GM12872 (cell line): ENCODE measurements around the gene PRMT9.

Experiments
- TF ChIP-seq, protein P1 (sequence below): IDR thresholded peaks from 3 replicates; pipeline ENCODE4 v1.5.1; 2011; ENCODE audit warnings: low read depth, mild to moderate bottlenecking, low read length, moderate library complexity; ENCODE audit not compliant: insufficient read depth

PRMT9 gene

DNA sequence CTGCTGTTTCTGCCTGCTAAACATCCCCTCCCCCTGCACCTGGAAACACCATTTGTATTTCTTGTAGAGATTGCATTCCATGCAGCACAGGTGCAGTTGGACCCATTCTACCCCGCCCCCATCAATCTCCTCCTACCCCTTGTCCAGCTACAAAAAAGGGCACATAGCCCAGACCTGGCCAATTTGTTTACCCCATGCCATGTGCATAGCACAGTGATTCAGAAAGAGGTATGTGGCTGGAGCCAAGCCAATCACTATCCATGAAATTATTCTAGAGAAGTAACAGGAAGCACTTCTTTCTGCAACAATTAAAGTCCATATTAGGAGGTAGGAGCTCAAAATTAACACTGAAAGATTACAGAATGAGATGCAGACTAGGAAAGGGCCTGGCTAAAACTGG, 87.0 kb downstream of the PRMT9 start:
- TF ChIP-seq, protein P1, sequence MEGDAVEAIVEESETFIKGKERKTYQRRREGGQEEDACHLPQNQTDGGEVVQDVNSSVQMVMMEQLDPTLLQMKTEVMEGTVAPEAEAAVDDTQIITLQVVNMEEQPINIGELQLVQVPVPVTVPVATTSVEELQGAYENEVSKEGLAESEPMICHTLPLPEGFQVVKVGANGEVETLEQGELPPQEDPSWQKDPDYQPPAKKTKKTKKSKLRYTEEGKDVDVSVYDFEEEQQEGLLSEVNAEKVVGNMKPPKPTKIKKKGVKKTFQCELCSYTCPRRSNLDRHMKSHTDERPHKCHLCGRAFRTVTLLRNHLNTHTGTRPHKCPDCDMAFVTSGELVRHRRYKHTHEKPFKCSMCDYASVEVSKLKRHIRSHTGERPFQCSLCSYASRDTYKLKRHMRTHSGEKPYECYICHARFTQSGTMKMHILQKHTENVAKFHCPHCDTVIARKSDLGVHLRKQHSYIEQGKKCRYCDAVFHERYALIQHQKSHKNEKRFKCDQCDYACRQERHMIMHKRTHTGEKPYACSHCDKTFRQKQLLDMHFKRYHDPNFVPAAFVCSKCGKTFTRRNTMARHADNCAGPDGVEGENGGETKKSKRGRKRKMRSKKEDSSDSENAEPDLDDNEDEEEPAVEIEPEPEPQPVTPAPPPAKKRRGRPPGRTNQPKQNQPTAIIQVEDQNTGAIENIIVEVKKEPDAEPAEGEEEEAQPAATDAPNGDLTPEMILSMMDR: no peak

DNA sequence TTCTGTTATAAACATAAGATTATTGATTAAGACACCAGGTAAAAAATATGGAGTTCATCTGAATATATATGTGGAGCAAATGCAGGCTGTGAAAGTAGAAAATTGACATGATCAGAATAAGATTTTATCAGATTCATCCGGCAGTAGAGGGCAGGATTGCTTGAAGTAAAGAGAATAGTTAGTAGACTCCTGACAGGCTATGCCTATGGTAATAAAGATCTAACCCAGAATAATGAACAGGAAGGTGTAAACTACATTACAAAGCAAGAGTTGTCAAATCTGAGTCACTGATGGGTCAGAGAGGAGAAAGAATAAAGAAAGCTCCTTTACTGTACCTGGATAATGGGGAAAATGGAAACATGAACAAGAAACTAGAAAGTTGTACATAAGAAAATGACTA, 87.6 kb downstream of the PRMT9 start:
- TF ChIP-seq, protein P1: no peak

DNA sequence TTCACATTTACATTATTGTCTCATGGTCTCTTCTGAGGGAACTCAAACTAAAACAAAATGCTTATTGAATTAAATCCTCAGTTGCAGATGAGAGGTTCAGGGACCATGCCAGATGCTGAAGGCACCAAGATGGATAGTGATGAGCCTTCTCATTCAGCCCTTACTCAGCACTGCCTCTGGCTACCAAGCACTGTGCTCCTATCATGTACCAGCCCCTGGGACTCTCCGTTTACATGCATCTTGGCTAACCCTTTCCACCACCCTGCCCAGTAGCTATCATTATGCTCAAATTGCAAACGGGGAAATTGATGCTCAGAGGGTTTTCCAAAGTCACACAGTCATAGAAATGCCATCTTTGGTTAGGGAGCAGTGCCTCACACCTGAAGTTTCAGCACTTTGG, 89.4 kb downstream of the PRMT9 start:
- TF ChIP-seq, protein P1: no peak

DNA sequence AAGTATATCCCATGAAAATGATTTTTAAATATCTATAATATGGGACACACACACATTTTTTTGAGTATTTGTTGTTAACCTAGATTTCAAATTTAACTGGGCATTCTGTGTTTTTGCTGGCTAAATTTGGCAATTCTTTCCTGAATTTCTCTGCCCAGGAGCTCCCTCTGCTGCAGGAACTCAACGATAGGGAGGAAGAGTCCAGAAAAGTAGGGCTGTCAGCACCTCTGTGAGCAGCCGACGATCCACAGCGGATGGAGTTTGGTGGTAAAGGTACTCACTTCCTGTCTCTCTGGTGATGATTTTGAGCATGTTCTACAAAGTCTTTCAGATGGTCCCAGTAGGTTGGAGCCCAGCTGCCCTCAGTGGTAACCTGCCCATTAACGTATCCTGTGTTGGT, 89.9 kb downstream of the PRMT9 start:
- TF ChIP-seq, protein P1: no peak

DNA sequence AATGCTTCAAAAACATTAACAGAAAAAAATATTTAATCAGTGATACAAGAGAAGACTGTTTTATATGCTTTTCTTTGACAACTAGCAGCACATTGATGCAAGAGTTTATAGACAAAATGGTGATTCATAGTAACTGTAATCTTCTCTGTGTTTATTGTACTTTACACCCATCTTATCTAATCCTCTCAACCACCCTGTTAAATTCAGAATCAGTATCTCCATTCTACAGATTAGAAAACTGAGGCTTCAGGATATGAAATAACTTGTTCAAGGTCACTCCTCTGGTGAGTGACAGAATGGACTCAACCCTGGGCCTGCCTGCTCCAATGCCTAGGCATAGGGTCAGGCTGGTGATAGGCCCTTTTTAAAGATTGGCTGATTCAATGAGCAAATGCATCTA, 92.9 kb downstream of the PRMT9 start:
- TF ChIP-seq, protein P1: no peak

DNA sequence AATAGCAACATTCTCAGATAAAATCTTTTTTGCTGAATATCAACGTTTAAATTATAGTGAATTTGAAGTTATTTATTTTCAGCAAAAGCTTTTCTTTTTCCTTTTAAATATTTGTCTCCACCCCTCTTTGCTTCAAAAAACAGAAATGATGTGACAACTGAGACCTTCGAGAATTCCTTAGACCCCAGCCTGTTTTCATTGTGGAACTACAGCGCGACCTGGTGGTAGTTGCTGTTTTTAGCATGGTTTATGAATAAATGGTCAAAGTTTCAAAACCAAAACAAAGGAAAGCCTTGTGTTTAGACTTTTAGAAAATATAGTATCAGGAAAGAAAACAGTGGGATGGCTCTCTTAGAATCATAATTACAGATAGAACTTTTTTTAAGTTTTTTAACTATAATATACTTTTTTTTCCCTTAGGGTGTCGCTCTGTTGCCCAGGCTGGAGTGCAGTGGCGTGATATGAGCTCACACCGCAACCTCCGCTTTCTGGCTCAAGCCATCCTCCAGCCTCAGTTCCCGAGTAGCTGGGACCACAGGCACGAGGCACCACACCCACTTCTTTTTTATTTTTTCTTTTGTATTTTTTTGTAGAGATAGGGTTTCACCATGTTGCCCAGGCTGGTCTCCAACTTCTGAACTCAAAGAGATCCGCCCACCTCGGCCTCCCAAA, 93.6 kb downstream of the PRMT9 start:
- TF ChIP-seq, protein P1: peak; percentile 61

DNA sequence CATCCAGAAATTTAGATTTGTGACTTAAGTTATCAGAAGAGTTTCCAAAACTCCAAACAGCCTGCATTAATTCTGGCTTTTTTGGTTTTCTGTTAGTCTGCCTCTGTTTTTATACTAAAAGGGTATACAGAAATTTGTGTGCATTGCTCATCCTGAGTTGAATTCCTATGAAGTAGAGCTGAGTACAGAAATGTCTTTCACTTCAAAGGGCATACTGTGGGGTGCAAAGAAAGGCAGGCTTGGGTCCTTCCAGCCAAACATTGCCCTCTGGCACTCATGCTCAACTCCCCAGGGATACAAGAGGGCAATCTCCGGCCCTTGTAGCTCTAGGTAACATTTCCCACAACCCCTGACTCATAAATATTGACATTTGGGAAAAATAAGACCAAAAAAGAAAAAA, 94.4 kb downstream of the PRMT9 start:
- TF ChIP-seq, protein P1: no peak
